ENCODE measurements around the gene MYZAP. TPM values are rescaled to one million over a fixed set of nuclear protein-coding genes. Genes with fewer than 3 reads are reported as not detected.

Gene MYZAP
- total and polyA plus RNA-seq, 2 of the 8 experiments (the other 6 are each of a cell fraction or from before 2014, with no cell fraction given) = 0.41 to 0.65 TPM

- TF ChIP-seq E2F6 (IDR thresholded peaks at IDR 0.05) (no peak), EP300 (IDR thresholded peaks at IDR 0.05; ENCODE audit: borderline replicate concordance in 1 of 2, low read depth in 2 of 2, low read length in 2 of 2) (no peak)
Observed at GRCh38 chr15:57728436-57728835, 136.7 kb downstream of the MYZAP start (continued).

Measured in H1 (cell line).